M059J (cell line): ENCODE measurements around the gene ENOX1. TPM values are rescaled to one million over a fixed set of nuclear protein-coding genes. Genes with fewer than 3 reads are reported as not detected.

Experiments used
- DNase-seq: peaks from one replicate; pipeline ENCODE4 v3.0.0-alpha.2; 2012; ENCODE audit warnings: low read depth
- total RNA-seq: library from RNA; depleted of rRNA; stranded (reverse); fragments of >200 nt; shearing (Covaris generic); gene quantifications from 2 replicates; pipeline ENCODE4 v1.2.3, GENCODE V29; 2014

Gene ENOX1
- total RNA-seq, 1 experiment from 2014 or later = 0.10 TPM

DNA sequence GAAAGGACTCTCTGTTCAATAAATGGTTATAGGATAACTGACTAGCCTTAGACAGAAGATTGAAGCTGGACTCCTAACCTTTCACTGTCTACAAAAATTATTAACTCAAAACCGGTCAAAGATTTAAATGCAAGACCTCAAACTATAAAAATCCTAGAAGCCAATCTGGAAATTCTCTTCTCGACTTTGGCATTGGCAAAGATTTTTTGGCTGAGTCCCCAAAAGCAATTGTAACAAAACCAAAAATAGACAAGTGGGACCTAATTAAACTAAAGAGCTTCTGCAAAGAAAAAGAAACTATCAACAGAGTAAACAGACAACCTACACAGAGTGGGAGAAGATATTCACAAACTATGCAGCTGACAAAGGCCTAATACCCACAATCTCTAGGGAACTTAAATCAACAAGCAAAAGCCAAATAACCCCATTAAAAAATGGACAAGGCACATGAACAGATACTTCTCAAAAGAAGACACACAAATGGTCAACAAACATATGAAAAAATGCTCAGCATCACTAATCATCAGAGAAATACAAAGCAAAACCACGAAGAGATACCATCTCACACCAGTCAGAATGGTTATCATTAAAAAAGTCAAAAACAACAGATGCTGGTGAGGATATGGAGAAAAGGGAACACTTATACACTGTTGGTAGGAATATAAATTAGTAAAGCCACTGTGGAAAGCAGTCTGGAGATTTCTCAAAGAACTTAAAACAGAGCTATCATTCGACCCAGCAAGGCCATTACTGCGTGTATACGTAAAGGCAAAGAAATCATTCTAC lies 497.1 kb downstream of the ENOX1 start:
- DNase-seq = peak; percentile 25

DNA sequence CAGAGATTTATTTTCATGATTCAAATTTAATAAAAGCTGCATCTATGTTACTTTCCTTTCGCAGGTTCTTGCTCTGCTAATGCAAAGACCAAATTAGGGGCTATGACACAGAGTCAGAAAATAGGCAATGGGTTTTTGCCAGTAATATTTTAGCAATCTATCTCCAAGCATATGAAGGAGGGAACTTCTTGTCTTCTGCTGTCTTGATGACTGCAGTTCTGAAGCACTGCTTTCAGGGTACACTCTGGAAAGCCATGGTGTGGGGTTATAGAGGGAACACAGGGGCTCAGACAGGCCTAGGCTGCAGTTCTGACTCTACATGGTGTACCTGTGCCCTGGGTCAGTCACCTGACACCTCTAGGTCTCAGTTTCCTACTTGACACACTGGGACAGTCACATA lies 500.0 kb downstream of the ENOX1 start:
- DNase-seq = no peak

DNA sequence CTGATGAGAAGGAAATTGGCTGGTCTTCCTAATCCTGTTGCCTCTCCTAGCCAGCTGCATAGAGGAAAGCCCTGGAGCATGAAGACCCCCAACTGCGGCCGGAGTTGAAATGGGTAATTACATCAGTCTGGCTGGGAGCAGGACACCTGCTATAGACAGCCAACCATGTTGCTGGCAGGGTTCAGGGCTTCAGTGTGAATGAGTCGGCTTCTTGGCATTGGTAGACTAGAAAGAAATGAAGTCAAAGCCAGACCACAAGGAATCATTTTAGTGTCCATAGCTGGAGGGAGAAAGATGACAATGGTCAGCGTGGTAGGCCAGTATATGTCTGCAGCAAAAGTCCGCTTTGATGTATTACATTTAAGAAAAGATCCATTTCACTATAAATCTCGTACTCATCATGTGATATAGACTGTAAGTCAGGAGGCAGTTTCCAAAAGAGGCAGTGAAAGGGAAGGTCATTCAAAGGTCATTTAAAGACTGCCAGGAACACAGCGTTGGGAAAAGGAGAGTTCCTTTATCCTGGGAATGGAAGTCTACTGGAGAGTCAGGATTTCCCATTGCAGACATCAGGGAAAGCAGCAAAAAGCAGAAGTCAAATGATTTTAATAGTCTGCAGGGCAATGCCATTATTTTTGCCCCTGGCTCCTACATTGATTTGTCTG lies 500.7 kb downstream of the ENOX1 start:
- DNase-seq = peak; percentile 53

DNA sequence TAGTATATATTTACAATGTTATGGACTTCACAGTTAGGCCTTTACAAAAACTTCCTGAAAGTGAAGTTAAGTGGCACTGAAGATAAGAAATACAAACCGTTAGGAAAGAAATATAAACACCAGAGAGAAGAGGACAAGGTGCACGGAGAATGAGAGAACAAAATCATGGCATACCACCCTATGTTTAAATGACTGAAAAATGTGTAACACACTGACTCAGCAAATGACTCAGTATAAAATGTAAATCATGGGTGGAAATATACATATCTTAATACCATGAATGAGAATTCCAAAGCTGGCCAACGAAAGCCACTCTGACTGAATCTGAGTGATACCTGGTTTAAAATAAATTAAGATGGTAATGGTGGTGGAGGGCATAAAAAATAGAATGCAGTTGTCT lies 502.6 kb downstream of the ENOX1 start:
- peak; percentile 40 for DNase-seq

DNA sequence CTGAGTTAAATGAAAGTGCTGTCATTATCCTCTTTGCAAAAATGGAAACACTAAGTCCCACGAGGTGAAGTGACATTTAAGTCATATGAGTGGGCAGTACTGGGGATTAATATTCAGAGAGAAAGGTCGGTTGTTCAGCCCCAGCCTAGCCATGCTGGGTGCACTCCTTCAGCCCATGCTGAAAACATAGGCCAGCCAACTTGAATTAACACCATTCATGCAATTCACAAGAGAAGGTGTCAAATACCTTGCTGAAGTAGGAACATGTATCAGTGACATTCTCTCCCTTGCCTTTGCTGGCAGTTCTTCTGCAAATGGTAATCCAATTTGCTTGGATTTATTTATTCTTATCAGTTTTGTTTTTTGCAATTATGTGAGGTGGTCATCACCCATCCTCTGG lies 507.1 kb downstream of the ENOX1 start:
- no peak for DNase-seq

DNA sequence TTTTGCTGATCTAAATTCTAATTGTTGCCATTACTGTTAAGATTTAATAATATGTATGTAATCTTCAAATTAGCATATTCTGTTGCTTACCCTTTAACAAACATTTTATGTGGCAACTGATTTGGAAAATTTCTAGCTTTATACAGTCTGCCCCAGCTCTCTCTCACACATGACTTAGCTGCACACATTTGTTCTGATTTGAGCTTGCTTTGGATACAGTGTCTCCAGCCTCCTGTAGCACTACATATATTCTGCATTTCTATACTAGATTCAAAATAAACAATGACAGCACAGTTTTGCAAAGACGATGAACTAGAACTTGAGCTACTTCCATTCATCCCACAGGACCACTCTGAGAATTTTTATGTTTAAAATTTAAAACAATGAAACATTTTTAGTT lies 508.6 kb downstream of the ENOX1 start:
- DNase-seq = no peak

DNA sequence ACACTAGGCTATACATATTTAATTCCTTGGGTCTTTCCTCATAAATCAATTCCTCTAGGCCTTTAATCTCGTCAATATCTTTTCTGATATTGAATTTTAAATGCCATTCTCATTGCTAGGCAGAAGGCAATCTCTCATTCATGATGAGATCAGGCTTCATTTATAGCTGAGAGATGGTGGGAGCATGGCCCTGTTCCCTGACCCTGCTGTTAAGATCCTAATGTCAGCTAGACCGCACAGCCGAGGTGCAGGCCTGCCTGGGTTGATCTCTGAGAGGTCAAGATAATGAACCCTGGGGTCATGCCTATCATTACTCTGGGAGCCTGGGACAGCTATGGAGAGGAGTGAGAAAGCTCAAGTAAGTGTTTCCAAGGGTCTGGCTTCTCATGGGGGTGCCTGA lies 509.6 kb downstream of the ENOX1 start:
- DNase-seq = no peak

DNA sequence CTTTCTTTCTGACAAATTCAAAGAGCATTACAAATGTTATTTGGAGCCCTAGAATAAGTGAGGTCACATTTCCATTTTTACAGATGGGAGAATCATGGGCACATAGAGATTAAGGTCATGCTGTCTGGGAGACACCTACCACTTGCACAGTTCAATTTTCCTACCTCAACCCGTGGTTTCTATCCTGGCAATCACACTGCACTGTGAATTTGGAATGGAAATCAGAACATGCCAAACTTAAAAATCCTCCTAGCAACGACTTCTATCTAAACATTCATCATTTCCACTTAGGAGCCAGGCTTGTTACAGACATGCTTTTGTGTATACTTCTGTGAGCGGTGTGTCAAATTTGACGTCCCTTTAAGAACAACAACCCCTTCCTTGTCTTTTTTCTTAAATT lies 511.9 kb downstream of the ENOX1 start:
- no peak for DNase-seq

DNA sequence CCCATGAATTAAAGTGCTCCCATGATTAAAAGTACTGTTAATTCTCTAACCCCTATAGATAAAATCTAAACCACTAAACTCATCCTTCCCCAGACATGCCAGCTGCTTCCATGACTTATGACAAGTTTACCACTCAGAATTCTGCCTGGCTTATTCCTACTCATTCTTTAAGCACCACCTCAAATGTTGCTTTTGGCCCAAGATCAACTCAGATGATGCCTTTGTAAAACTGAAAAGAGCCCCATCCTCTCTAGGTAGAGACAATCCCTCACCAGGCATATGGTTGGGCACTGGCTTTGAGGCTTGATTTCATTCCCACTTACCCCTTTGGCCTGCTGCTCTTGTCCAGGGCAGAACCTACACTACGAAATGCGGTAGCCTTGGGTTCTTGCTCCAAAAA lies 513.4 kb downstream of the ENOX1 start:
- peak; percentile 59 for DNase-seq

DNA sequence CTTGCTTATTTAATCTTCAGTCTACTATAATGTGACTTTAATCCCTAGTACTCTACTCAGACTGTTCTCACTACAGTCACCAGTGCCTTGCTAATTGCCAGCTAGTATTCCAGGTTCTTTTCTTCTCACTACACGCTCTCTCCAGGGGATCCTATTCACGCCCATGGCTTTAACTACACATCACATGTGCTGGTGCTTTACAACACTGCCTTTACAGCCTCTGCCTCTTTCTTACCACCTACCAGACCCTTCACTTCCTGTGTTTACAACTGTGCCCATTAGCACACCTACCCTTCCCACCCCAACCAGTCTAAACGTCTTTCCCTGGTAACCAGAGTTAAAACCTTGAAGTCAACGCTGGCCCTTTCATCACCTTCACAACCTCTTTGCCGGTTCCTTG lies 513.9 kb downstream of the ENOX1 start:
- DNase-seq = no peak

DNA sequence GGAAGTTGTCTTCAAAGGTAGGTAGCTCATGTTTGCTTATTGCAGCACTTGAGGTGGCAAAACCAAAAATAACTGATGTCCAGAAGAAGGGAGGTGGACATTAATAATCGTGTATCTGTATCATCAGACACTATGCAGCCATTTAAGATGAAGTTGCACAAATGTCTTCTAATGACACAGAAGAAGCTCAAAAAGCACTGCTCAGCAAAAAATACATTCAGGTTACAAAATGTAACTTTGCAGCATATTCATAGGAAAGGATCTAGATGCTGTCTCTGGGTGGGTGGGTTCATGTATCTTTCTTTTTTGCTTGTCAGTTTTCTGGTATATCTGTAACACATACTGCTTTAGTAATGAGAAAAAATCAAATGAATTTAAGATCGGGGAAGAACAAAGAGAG lies 515.6 kb downstream of the ENOX1 start:
- DNase-seq = no peak

DNA sequence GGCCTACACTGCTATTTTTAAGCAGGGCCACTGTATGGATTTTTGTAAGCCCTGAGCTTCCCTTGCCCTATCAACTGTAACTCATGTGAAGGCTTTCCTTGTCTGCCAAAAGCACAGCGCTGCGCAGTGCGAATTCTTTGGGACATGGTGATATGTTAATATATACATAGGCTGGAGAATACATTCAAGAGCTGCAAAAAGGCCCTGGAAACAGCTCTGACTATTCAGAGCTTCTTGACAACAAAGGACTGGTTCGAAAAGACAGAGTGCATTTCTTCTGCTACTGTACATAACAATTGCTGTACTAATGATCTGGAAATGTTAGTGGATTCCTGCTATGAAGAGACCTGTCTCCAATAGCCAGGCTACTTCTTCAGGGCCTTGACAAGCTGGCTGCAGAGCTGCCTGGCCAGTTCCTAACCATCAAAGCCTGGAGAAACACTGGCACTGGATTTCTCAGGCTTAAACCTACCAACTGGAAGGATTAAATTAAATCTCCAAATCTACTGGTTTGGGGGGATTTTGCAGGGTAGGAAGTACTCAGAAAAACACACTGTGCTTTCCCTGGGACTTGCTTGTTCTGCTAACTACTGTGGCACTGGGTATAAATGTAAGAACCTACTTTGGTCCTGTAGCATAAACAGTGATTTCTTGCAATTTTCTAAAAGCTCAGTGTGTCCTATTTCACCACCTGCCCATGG lies 516.5 kb downstream of the ENOX1 start:
- no peak for DNase-seq

DNA sequence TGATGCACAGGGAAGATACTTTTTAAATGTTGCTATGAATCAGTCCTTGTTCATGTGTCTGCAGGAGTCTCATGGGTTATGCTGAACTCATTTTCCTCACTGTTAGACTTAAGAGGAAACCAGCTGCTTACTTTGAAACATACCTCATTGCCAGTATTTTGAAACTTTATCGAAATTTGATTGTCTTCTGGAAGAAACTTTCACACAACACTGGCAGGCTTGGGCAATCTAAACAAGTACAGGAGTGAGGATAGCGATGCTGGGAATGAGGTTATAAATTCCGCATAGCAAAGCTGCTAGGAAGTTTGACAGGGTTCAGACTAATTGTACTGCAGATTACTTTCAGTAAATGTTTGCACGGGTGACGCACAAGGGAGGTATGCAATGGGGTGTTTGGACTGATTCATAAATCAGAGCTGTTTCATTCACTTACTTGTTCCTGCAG lies 517.7 kb downstream of the ENOX1 start:
- peak; percentile 88 for DNase-seq

DNA sequence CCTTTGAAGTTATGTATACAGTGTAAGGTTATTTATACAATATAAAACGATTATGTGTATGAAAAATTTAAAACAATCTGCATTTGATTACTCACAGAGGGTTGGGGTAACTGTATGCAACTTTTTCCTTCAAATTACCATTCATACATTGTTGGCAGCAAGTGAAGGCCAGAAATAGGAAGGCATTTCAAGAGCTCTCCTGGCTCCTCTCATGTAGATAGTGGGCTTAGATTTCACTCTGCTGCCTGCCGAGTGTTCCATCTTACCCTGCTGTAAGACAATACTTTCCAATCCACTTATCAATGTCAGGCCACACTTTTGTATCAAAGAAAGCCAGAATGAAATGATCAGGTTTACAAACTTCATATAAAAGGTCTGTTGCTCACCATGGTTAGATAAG lies 518.1 kb downstream of the ENOX1 start:
- DNase-seq = no peak

DNA sequence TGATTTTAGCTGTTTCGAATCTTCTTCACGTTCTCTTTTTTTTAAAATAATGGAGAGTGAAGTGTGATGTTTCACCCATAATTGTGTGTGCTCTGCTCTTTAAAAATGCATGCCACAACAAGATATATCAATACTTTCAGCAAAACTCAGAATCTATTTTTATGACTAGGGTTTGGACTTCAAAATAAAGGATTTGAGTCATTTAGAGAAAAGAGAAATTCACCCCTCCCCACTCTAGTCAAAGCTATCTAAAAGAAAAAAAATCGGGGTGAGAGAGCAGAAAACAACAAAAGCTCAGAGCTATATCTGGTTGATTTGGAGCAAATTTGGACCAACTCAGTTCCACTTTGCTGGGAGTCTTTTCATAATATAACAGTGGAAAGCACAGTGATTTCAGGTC lies 518.9 kb downstream of the ENOX1 start:
- DNase-seq = no peak

DNA sequence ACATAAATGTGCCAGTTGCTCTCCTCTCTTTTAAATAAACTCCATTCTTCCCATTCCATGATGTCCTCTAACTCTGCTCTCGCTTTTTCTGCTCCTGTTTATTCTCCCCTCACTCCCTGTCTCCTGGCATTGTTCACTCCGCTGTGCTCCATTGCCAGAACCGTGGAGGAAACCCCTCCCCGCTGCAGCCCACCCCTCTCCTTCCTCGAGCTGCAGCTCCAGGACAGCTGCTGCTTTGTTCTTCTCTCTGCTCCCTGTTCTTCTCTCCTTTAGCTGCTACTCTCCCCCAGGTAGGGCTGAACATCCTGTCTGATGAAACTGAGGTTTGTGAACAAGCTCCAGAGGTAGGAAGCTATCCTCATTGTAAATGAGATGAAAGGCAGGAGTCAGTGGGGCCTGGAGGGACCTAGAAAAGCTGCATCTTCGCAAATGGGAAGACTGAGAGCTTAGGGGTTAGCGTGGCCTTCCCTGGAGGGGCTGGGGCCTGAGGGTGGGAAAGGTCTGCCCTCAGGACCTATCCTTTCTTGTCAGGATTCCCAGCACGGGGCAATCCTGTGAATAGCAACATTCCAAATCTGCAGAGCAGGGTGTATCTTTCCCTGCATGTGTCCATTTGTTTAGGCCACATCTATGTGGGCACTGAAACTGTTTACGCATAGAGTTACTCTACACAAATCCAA lies 519.7 kb downstream of the ENOX1 start:
- no peak for DNase-seq

DNA sequence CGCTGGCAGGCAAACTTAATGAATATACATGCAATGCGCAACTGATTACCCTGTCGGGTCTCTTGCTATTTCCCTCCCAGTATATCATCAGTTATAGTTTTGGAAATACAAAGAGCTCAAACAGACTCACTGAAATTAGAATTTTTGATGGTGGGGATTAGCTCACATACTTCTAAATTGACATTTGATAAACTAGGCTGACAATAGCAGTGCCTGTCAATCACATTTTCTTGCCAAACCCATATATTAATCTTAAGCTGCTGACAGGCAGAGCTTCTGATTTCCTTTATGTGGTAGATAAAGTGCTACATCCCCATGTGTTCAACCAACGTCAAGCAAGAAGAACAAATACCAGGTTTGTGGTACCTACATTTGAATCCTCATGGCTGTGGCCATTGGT lies 521.7 kb downstream of the ENOX1 start:
- DNase-seq = no peak

DNA sequence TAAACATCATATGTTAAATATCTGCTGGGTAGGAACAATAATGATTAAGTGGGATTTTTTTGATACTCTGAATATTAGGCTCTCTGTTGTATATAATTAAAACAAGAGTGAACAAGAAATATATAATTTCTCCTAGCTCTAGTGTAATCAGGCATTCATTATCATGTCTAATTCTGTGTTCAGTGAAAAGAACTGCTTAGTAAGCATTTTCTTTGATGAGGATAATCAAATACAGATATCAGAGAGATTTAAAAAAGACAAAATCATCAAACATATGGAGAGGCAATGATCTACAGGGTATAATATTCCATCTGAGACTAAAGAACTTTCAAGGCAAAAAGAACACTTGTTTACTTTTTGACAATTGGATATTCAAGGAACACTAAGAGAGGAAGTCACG lies 522.3 kb downstream of the ENOX1 start:
- no peak for DNase-seq

DNA sequence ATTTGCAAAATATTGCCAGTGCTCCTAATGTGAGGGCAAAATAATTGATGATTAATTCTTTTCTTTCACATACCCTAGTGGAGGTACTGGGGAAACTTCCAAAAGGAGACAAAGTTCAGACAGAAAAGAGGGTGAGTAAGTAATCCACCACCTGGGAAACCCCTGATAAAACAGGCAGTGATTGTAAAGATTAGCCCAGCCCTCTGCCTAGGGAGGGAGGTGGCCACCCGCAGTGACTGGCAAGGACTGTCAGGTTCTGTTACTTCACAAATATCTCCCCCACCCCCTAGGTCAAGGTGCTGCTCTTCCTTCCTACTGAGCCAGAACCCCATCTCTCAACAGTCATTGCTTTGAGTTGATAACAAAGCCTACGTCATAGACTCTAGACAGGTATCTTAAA lies 523.7 kb downstream of the ENOX1 start:
- DNase-seq = no peak

DNA sequence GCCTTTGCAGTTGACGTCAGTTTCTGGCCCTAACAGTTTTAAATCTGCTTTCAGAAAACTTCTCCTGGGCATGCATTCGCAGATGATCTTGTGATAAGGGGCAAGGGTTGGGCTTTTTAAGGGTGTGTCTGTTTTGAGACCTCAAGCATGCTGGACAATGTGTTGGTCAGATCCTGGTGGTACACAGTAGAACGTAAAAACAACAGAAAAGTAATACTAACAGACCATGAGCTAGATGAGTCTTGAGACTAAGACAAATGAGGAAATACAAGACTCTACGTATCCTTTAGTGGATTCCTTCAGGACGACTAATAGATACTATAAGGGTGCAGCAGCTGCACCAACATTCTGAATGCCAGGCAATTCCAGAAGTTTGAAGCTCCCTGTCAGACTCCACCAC lies 525.8 kb downstream of the ENOX1 start:
- DNase-seq = peak; percentile 32

DNA sequence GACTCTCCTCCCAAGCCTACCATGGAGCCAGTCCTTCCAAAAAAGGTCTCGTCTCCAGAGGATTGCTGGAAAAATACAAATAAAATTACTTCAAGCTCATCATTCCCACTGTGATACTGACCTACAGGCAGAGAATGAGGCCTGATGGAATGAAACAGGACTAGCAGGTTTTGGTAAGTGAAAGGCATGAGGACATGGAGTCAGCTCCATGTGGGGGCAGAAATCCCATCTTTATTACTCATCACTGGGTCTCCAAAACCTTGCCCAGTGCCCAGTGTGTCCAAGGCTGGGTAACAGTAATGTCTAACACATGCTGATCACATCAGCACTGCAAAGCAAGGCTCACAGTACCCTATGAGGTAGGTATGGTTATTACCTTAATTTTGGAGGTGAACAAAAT lies 528.0 kb downstream of the ENOX1 start:
- DNase-seq = no peak

DNA sequence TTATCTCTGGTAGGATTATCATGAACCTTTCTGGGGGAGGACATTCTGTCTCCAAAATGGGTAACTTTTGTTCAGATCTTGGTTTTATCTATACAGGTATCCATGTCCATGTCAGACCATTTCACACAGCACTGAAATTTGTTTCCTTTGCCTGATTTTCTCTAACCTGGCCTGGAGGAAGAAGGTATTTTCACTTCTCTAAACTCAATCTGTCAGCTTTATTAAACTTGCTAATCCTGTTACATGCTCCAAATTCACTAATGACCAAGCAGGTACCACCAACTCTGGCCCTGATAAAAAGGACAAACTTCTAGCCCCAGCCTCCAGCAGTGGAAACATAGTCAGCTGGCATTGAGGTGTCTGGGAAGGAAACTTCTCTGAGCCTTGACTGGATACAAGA lies 529.0 kb downstream of the ENOX1 start:
- DNase-seq = no peak
